T-cell (primary cell): ENCODE results near the gene MDFIC. TPM values are rescaled to one million over a fixed set of nuclear protein-coding genes. Genes with fewer than 3 reads are reported as not detected.
A peak's percentile ranks its signal among the peaks of the same experiment; 100 is the strongest.

Source experiments
- ATAC-seq, 4 experiments: fragments of 200-7000 bp in 3 of 4; fragments of 150-1000 bp in 1 of 4; cut with Tn5 transposase; replicated peaks in 1 of 4; 1 replicate in 3 of 4; 2 replicates in 1 of 4; pipeline ENCODE4 v1.10.0; 2021; ENCODE audit warnings: moderate library complexity in 3 of 4, mild to moderate bottlenecking in 2 of 4, moderate number of reproducible peaks in 1 of 4
- CTCF ChIA-PET, 2 donors: fragments of 300-600 bp; sonication (Branson Sonifier 250); formaldehyde crosslinking; loops; one replicate each; lab custom pipeline; 2022; ENCODE audit warnings: antibody characterized with exemption in 2 of 2; lab: Charles Lee
- POLR2A ChIA-PET, 2 donors: fragments of 300-600 bp; sonication (Branson Sonifier 250); formaldehyde crosslinking; loops; one replicate each; lab custom pipeline; 2022; ENCODE audit warnings: antibody characterized with exemption in 2 of 2; lab: Charles Lee
- DNase-seq, 35 experiments: peaks; one replicate each; pipeline versions ENCODE4 v3.0.0 to v3.0.0-alpha.2; 2013 to 2023
- H3K27ac ChIP-seq: one replicate; pipeline ENCODE4 v1.5.1; 2013; ENCODE audit warnings: low read length
- H3K27me3 ChIP-seq, 2 experiments: replicated peaks in 1 of 2; 1 replicate in 1 of 2; 2 replicates in 1 of 2; pipeline versions ENCODE4 v1.6.1 to v1.7.0; 2013; ENCODE audit warnings: low read length in 1 of 2, mixed read lengths in 1 of 2; ENCODE audit not compliant: control insufficient read depth in 2 of 2, insufficient read depth in 2 of 2; ENCODE audit errors: extremely low read depth in 1 of 2
- H3K36me3 ChIP-seq, 2 donors: 1 replicate in 1 of 2; 2 replicates in 1 of 2; pipeline versions ENCODE4 v1.6.1 to v1.7.0; 2013; ENCODE audit warnings: low read length in 1 of 2; ENCODE audit not compliant: control insufficient read depth in 2 of 2, insufficient read depth in 1 of 2; ENCODE audit errors: extremely low read depth in 1 of 2
- H3K4me1 ChIP-seq, 2 experiments: 1 replicate in 1 of 2; 2 replicates in 1 of 2; pipeline versions ENCODE4 v1.6.1 to v1.7.0; 2013; ENCODE audit warnings: low read length in 2 of 2, mixed read lengths in 1 of 2; ENCODE audit not compliant: insufficient read depth in 2 of 2, control insufficient read depth in 1 of 2; ENCODE audit errors: extremely low read depth in 1 of 2
- H3K4me3 ChIP-seq, 2 donors: 1 replicate in 1 of 2; 2 replicates in 1 of 2; pipeline versions ENCODE4 v1.5.1 to v1.7.0; 2013; ENCODE audit warnings: mild to moderate bottlenecking in 2 of 2, low read length in 1 of 2, moderate library complexity in 1 of 2; ENCODE audit not compliant: control insufficient read depth in 1 of 2; ENCODE audit errors: extremely low read depth in 1 of 2
- H3K9me3 ChIP-seq: 2 replicates; pipeline ENCODE4 v1.7.0; 2013
- H3K27ac Mint-ChIP-seq, 2 donors: one replicate each; pipeline ENCODE4 v1.8.0; 2020 to 2021; ENCODE audit warnings: mild to moderate bottlenecking in 2 of 2, mixed read lengths in 2 of 2
- H3K27me3 Mint-ChIP-seq, 2 donors: one replicate each; pipeline ENCODE4 v1.8.0; 2021 to 2022; ENCODE audit warnings: mixed read lengths in 2 of 2
- H3K36me3 Mint-ChIP-seq: one replicate; pipeline ENCODE4 v1.8.0; 2021; ENCODE audit warnings: mixed read lengths
- H3K4me1 Mint-ChIP-seq, 3 donors: one replicate each; pipeline ENCODE4 v1.8.0; 2020 to 2022; ENCODE audit warnings: mixed read lengths in 3 of 3, mild to moderate bottlenecking in 1 of 3
- H3K4me3 Mint-ChIP-seq, 3 donors: one replicate each; pipeline ENCODE4 v1.8.0; 2020 to 2022; ENCODE audit warnings: mild to moderate bottlenecking in 3 of 3, mixed read lengths in 3 of 3, moderate library complexity in 3 of 3
- H3K9me3 Mint-ChIP-seq, 3 donors: one replicate each; pipeline ENCODE4 v1.8.0; 2020 to 2022; ENCODE audit warnings: mixed read lengths in 3 of 3
- WGBS: methylation state at CpG from one replicate; pipeline ENCODE4 v1.1.5; 2013; ENCODE audit warnings: missing lambda C conversion rate; ENCODE audit not compliant: insufficient coverage; 5-methylcytosine and 5-hydroxymethylcytosine counted together
- total RNA-seq, 35 experiments: library from RNA in 6 of 35; stranded (reverse) in 6 of 35; fragments of 120-200 nt in 1 of 35; gene quantifications; one replicate each; pipeline versions ENCODE4 v1.2.1 to v1.2.4 and lab custom pipeline; 2013 to 2026

MDFIC gene
- total RNA-seq, 5 donors from 2014 or later (not counting 1 experiment from before 2014, with no cell fraction given): 56.3 to 84.6 (median 65.0) TPM

GRCh38 chr7:114910787-114911186, 11.1 kb upstream of the MDFIC start:
- H3K4me1 ChIP-seq: no peaks in the 10 kb centered on the region
- Mint-ChIP-seq H3K27ac (no peak overlapping the region), H3K4me1 (peaks cover 3 to 4% (median 4%) of the 10 kb centered on the region in 3 donors), H3K27me3 (no peaks in the 10 kb centered on the region), H3K9me3 (no peaks in the 10 kb centered on the region), H3K36me3 (no peaks in the 10 kb centered on the region), H3K4me3 (no peak overlapping the region)
- no peak overlapping the region for H3K4me3 ChIP-seq
- WGBS: 100% methylated on average over 2 of the region's 2 CpGs
- ATAC-seq (no peak), DNase-seq (no peak)
- H3K27ac ChIP-seq: no peak overlapping the region
- CTCF ChIA-PET: no interaction called here
- no peaks in the 10 kb centered on the region for H3K36me3 ChIP-seq
- H3K27me3 ChIP-seq: no peaks in the 10 kb centered on the region
- POLR2A ChIA-PET: interaction anchor here in 1 of 2 donors (0.7 kb wide), 1 partner anchor 12 kb away, joined by 3 read pairs; no protein-coding TSS in a partner anchor
- no peaks in the 10 kb centered on the region for H3K9me3 ChIP-seq

DNA sequence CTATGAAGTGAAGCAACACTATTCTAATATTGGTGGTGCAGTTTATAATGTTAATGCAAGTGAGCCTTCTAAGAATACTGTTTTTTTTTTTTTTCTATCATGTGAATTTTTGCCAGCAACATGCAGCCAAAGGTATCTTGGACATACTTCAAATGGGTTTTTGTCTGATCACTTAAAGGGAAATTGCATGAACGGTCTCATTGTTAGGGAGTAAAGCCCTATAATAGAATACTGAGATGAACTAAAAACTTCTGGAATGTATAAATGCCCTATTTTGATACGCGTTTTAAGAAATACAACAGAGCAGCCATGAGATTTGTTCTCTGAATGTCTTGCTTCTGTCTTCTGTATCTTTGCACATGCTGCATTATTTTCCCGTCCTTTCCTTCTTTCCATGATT, 10.5 kb upstream of the MDFIC start:
- Histone ChIP-seq H3K4me1 (peaks cover 3 to 4% of the 10 kb centered on the region in 2 experiments), H3K27ac (no peak overlapping the region)

GRCh38 chr7:114916261-114916892, 5.5 kb upstream of the MDFIC start:
- Mint-ChIP-seq H3K4me1 (peaks cover 33 to 46% (median 42%) of the 10 kb centered on the region in 3 donors), H3K27ac (peak overlapping the region; percentile 90 to 97), H3K9me3 (no peaks in the 10 kb centered on the region), H3K27me3 (no peaks in the 10 kb centered on the region), H3K4me3 (peak overlapping the region; percentile 57 to 67 (median 60)), H3K36me3 (no peaks in the 10 kb centered on the region)
- DNase-seq (peak in 2 of 35 experiments; percentile 8 to 53), ATAC-seq (peak; percentile 72 to 90 (median 83))
- CTCF ChIA-PET: interaction anchor here in 1 of 2 donors (1.3 kb wide), 1 partner anchor 23 kb away, joined by 3 read pairs; no protein-coding TSS in a partner anchor
- Histone ChIP-seq H3K4me1 (peaks cover 4 to 8% of the 10 kb centered on the region in 2 experiments), H3K36me3 (no peaks in the 10 kb centered on the region), H3K27me3 (no peaks in the 10 kb centered on the region), H3K9me3 (no peaks in the 10 kb centered on the region), H3K27ac (peak overlapping the region; percentile 71), H3K4me3 (no peak overlapping the region)
- WGBS: 51% methylated on average over 2 of the region's 6 CpGs
- POLR2A ChIA-PET: interaction anchor here in 1 of 2 donors (0.9 kb wide), 1 partner anchor 17 kb away, joined by 3 read pairs; no protein-coding TSS in a partner anchor

More for the DNA sequence above, 10.5 kb upstream of the MDFIC start:
- H3K27me3 ChIP-seq: no peaks in the 10 kb centered on the region
- H3K4me3 ChIP-seq: no peak overlapping the region
- Mint-ChIP-seq H3K9me3 (no peaks in the 10 kb centered on the region), H3K36me3 (no peaks in the 10 kb centered on the region), H3K27me3 (no peaks in the 10 kb centered on the region), H3K27ac (no peak overlapping the region), H3K4me1 (peaks cover 9 to 10% (median 10%) of the 10 kb centered on the region in 3 donors), H3K4me3 (no peak overlapping the region)
- no peak for ATAC-seq
- POLR2A ChIA-PET: interaction anchor here in 1 of 2 donors (0.7 kb wide), 1 partner anchor 11 kb away, joined by 3 read pairs; no protein-coding TSS in a partner anchor
- H3K36me3 ChIP-seq: no peaks in the 10 kb centered on the region
- CTCF ChIA-PET: no interaction called here
- 90% methylated on average over 1 of the region's 4 CpGs for WGBS
- DNase-seq: no peak
- no peaks in the 10 kb centered on the region for H3K9me3 ChIP-seq

DNA sequence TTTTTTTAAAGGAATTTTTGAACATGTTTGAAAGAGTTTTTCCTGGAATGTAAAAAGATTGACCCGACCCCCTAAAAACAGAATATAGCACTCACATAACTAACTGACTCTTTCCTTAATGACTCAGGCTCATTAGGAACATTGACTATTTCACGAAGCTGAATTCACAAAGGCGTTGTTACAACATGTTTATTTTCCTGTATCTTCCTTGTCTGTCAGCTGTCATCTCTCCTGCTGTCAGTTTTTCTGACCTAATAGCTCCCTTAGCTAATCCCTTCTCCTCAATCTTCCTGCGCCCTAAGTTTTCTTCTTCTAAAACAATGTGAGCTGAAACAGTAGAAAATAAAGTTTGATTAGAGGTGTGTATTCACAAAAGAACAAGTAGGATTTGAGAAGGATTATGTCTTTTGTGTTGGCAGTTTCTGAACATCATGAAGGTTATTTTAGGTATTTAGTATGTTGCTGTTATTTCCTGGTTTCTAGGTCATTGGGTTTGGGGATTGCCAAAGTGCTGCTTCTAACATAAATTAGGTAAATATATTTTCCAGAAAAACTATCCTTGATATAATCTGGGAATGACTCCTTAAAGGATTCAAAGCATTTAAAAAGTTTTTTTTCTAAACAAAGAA, 4.6 kb upstream of the MDFIC start:
- H3K27me3 ChIP-seq: no peaks in the 10 kb centered on the region
- POLR2A ChIA-PET: interaction anchor here in 1 of 2 donors (0.9 kb wide), 1 partner anchor 18 kb away, joined by 3 read pairs; no protein-coding TSS in a partner anchor
- peaks cover 4 to 14% of the 10 kb centered on the region in 2 experiments for H3K4me1 ChIP-seq
- 15% methylated on average over 2 of the region's 4 CpGs for WGBS
- H3K9me3 Mint-ChIP-seq: no peaks in the 10 kb centered on the region
- CTCF ChIA-PET: interaction anchor here in 1 of 2 donors (1.3 kb wide), 1 partner anchor 22 kb away, joined by 3 read pairs; no protein-coding TSS in a partner anchor
- H3K36me3 ChIP-seq: no peaks in the 10 kb centered on the region
- no peaks in the 10 kb centered on the region for H3K9me3 ChIP-seq
- no peaks in the 10 kb centered on the region for H3K36me3 Mint-ChIP-seq
- DNase-seq: no peak
- H3K4me3 ChIP-seq: no peak overlapping the region
- H3K27ac Mint-ChIP-seq: peak overlapping the region; percentile 90 to 97
- peak overlapping the region in 1 of 3 donors; percentile 57 for H3K4me3 Mint-ChIP-seq
- H3K27me3 Mint-ChIP-seq: no peaks in the 10 kb centered on the region
- H3K4me1 Mint-ChIP-seq: peaks cover 38 to 52% (median 48%) of the 10 kb centered on the region in 3 donors
- ATAC-seq: no peak
- peak overlapping the region; percentile 71 for H3K27ac ChIP-seq

GRCh38 chr7:114919587-114919986, 2.3 kb upstream of the MDFIC start:
- H3K27me3 Mint-ChIP-seq: no peaks in the 10 kb centered on the region
- peaks cover 14% of the 10 kb centered on the region in 2 experiments for H3K4me1 ChIP-seq
- H3K27ac ChIP-seq: no peak overlapping the region
- H3K36me3 Mint-ChIP-seq: no peaks in the 10 kb centered on the region
- H3K36me3 ChIP-seq: no peaks in the 10 kb centered on the region
- H3K9me3 ChIP-seq: no peaks in the 10 kb centered on the region
- WGBS: 50% methylated on average over 2 of the region's 3 CpGs
- DNase-seq (no peak), ATAC-seq (no peak)
- H3K9me3 Mint-ChIP-seq: no peaks in the 10 kb centered on the region
- ChIA-PET POLR2A (no interaction called here), CTCF (no interaction called here)
- peaks cover 38 to 59% (median 58%) of the 10 kb centered on the region in 3 donors for H3K4me1 Mint-ChIP-seq
- no peaks in the 10 kb centered on the region for H3K27me3 ChIP-seq
- H3K4me3 ChIP-seq: no peak overlapping the region
- H3K4me3 Mint-ChIP-seq: no peak overlapping the region
- peak overlapping the region; percentile 46 to 81 for H3K27ac Mint-ChIP-seq

DNA sequence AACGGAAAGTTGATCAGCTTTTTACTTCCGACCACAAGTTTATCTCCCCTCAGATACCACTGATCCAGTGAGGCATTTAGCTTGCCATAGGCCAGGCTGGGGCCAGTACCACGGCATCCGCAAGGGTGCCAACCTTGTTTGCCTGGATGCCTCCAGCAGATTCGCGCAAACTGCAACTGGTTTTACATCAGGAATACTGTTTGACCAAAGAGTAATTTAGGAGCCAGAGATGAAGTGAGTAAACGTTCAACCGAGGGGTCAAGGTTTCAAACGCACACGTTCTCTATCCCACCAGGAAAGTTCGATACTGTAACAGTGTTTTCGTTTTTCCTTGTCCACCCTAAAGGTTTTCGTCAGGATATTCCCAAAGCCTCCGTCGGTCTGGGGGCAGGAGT, 266 bp upstream of the MDFIC start:
- H3K27ac Mint-ChIP-seq: peak overlapping the region; percentile 94 to 98
- peak in 13 of 35 experiments; percentile 9 to 50 (median 17) for DNase-seq
- no peaks in the 10 kb centered on the region for H3K9me3 ChIP-seq
- H3K4me3 Mint-ChIP-seq: peak overlapping the region; percentile 91 to 96 (median 92)
- peaks cover 43 to 62% (median 61%) of the 10 kb centered on the region in 3 donors for H3K4me1 Mint-ChIP-seq
- WGBS: 78% methylated on average over 11 of the region's 15 CpGs
- H3K36me3 ChIP-seq: no peaks in the 10 kb centered on the region
- no peak for ATAC-seq
- no peaks in the 10 kb centered on the region for H3K27me3 ChIP-seq
- H3K27ac ChIP-seq: peak overlapping the region; percentile 82
- peaks cover 15 to 29% of the 10 kb centered on the region in 2 experiments for H3K4me1 ChIP-seq
- no peaks in the 10 kb centered on the region for H3K9me3 Mint-ChIP-seq
- H3K27me3 Mint-ChIP-seq: no peaks in the 10 kb centered on the region
- H3K36me3 Mint-ChIP-seq: peaks cover 3% of the 10 kb centered on the region
- ChIA-PET CTCF (interaction anchor here in 1 of 2 donors (1.1 kb wide), 1 partner anchor 12 kb away, joined by 3 read pairs; no protein-coding TSS in a partner anchor), POLR2A (no interaction called here)
- peak overlapping the region in 1 of 2 donors; percentile 71 for H3K4me3 ChIP-seq
